Glutamatergic neuron (in vitro differentiated cells): ENCODE data around the gene RAB23. TPM values are rescaled to one million over a fixed set of nuclear protein-coding genes. Genes with fewer than 3 reads are reported as not detected.

Source experiments
- DNase-seq: peaks from one replicate; pipeline ENCODE4 v3.0.0; 2022
- H3K27ac Mint-ChIP-seq: one replicate; pipeline ENCODE4 v1.8.0; 2020; ENCODE audit warnings: mild to moderate bottlenecking, mixed read lengths, inconsistent platforms; ENCODE audit not compliant: unreplicated experiment
- H3K27me3 Mint-ChIP-seq: one replicate; pipeline ENCODE4 v1.8.0; 2020; ENCODE audit warnings: mild to moderate bottlenecking, moderate library complexity, mixed read lengths, inconsistent platforms; ENCODE audit not compliant: unreplicated experiment
- H3K36me3 Mint-ChIP-seq: one replicate; pipeline ENCODE4 v1.8.0; 2020; ENCODE audit warnings: mild to moderate bottlenecking, mixed read lengths, inconsistent platforms; ENCODE audit not compliant: unreplicated experiment
- H3K4me1 Mint-ChIP-seq: one replicate; pipeline ENCODE4 v1.8.0; 2020; ENCODE audit warnings: mild to moderate bottlenecking, low read depth, mixed read lengths, inconsistent platforms; ENCODE audit not compliant: unreplicated experiment
- H3K4me3 Mint-ChIP-seq: one replicate; pipeline ENCODE4 v1.8.0; 2020; ENCODE audit warnings: mild to moderate bottlenecking, mixed read lengths, inconsistent platforms; ENCODE audit not compliant: unreplicated experiment
- H3K9me3 Mint-ChIP-seq: one replicate; pipeline ENCODE4 v1.8.0; 2020; ENCODE audit warnings: mild to moderate bottlenecking, moderate library complexity, mixed read lengths, inconsistent platforms; ENCODE audit not compliant: unreplicated experiment
- CTCF ChIP-seq: fragments of 200-600 bp; sonication (generic); IDR thresholded peaks from one replicate; pipeline ENCODE4 v1.5.0; 2021; ENCODE audit not compliant: partially characterized antibody, unreplicated experiment
- total RNA-seq: library from RNA; stranded (reverse); fragmentation: NEBNext Ultra II Directional; extraction: Animal tissue kit (Norgen Biotek cat#: 25700); gene quantifications from one replicate; pipeline ENCODE4 v1.2.1, GENCODE V29; 2021; ENCODE audit not compliant: unreplicated experiment

Gene RAB23
- total RNA-seq, 1 donor from 2014 or later = 4.0 TPM

- H3K27me3 Mint-ChIP-seq = peaks cover 6% of the 10 kb centered on the region
- H3K9me3 Mint-ChIP-seq = no peaks in the 10 kb centered on the region
- H3K27ac Mint-ChIP-seq = no peak overlapping the region
These were observed 41.0 kb upstream of the RAB23 start for GRCh38 chr6:57262901-57263694.

GRCh38 chr6:57262488-57262887, 40.4 kb upstream of the RAB23 start:
- TF ChIP-seq CTCF = no peak
- DNase-seq = no peak
- Mint-ChIP-seq H3K27ac (no peak overlapping the region), H3K4me3 (no peak overlapping the region), H3K9me3 (no peaks in the 10 kb centered on the region), H3K27me3 (peaks cover 6% of the 10 kb centered on the region), H3K36me3 (no peaks in the 10 kb centered on the region), H3K4me1 (no peaks in the 10 kb centered on the region)

More at GRCh38 chr6:57262901-57263694, 41.0 kb upstream of the RAB23 start:
- Mint-ChIP-seq H3K4me3 (no peak overlapping the region), H3K36me3 (no peaks in the 10 kb centered on the region), H3K4me1 (no peaks in the 10 kb centered on the region)
- no peak for TF ChIP-seq CTCF
- no peak for DNase-seq

- Mint-ChIP-seq H3K9me3 (no peaks in the 10 kb centered on the region), H3K27ac (no peak overlapping the region), H3K36me3 (no peaks in the 10 kb centered on the region), H3K27me3 (peaks cover 6% of the 10 kb centered on the region), H3K4me3 (no peak overlapping the region), H3K4me1 (no peaks in the 10 kb centered on the region)
- TF ChIP-seq CTCF = no peak
- no peak for DNase-seq
These were observed 39.8 kb upstream of the RAB23 start for GRCh38 chr6:57261926-57262325.

- TF ChIP-seq CTCF = no peak
- DNase-seq = no peak
- Mint-ChIP-seq H3K4me1 (peaks cover 3% of the 10 kb centered on the region), H3K27ac (no peak overlapping the region), H3K36me3 (no peaks in the 10 kb centered on the region), H3K9me3 (peaks cover 2% of the 10 kb centered on the region), H3K4me3 (no peak overlapping the region), H3K27me3 (peaks cover 6% of the 10 kb centered on the region)
These were observed 37.0 kb upstream of the RAB23 start for GRCh38 chr6:57259064-57259463.

- H3K9me3 Mint-ChIP-seq = peaks cover 2% of the 10 kb centered on the region
- no peak overlapping the region for H3K27ac Mint-ChIP-seq
- H3K36me3 Mint-ChIP-seq = no peaks in the 10 kb centered on the region
- DNase-seq = no peak
- H3K27me3 Mint-ChIP-seq = peaks cover 6% of the 10 kb centered on the region
- TF ChIP-seq CTCF = no peak
- H3K4me1 Mint-ChIP-seq = peaks cover 3% of the 10 kb centered on the region
- no peak overlapping the region for H3K4me3 Mint-ChIP-seq
These were observed 35.9 kb upstream of the RAB23 start for GRCh38 chr6:57257911-57258541.
